GM21737 (cell line): ENCODE measurements around the gene ERC2.

Source experiments
- ATAC-seq: cut with Tn5 transposase; IDR thresholded peaks from one replicate; pipeline ENCODE4 v1.9.1; 2021; ENCODE audit warnings: mild to moderate bottlenecking, moderate library complexity; ENCODE audit not compliant: unreplicated experiment

The ERC2 gene

DNA sequence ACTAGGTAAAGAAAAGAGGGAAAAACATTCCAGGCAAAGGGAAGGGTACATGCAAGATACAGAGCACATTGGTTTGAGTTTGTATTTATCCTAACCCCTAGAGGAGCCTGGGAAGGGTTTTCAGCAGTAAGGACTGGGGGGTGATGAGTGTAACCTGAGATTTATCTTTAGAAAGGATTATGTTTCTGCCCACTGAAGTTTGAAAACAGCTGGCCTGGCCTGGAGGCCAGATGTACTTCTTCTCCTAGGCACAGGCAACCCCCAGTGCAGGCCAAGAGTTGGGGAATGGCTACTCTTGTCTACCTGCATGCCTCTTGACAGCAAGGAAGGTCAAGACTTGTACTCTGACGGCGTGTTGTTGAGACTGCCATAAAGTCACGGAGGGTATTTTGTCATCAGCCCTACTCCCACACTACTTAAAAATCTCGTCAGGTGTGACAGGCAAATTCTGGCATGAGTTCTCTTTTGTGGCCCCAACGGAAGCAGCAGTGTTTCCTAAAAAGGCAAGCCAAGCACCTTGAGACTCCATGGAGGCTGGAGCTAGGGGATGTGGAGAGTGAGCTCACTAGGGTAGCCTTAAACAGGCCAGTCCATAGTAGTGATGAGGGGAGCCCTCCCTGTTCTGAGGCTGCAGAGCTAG, 739.7 kb downstream of the ERC2 start:
- no peak for ATAC-seq

GRCh38 chr3:55726501-55726775, 741.8 kb downstream of the ERC2 start:
- ATAC-seq, result no peak

- ATAC-seq, result no peak
These were observed 742.4 kb downstream of the ERC2 start for GRCh38 chr3:55725681-55726500.

- ATAC-seq, result no peak
These were observed 743.4 kb downstream of the ERC2 start for GRCh38 chr3:55724821-55725220.

DNA sequence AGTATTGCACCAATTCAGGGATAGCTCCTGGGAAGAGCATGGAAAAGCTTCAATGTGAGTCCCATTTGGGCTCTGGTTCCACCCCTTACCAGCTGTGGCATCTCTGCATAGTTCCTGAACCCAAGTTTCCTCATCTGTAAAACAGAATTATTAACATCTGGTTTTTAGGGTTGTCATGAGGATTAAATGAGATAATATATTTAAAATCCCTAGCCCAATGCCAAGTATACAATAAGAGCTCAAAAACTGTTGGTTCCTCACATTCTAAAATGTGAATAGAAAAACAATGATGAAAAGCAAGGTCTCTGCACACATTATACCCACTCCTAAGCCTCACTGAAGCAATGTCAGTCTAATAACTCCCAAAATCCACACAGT, 743.9 kb downstream of the ERC2 start:
- ATAC-seq, result no peak

GRCh38 chr3:55723653-55724406, 744.4 kb downstream of the ERC2 start:
- no peak for ATAC-seq

GRCh38 chr3:55721716-55722484, 746.4 kb downstream of the ERC2 start:
- ATAC-seq, result no peak

DNA sequence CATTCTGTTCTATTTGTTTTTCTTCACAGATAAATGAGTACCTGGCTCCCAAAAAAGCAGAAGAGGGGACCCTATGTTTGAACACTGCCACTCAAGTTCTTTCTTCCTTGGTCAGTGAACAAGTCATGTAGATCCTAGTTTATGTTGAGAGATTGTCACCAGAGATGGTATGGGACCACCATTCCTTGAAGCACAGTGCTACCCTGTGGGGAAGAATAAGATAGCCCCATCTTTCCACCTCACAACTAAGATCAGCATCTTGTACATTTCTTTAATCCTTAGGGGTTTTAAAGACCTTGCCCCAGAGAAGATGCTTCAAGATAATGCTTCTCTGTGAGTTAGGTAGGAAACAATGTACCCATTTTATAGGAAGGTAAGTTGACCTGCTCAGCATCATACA, 747.7 kb downstream of the ERC2 start:
- ATAC-seq, result no peak

- ATAC-seq, result no peak
These were observed 748.8 kb downstream of the ERC2 start for GRCh38 chr3:55719508-55719907.

GRCh38 chr3:55719006-55719405, 749.3 kb downstream of the ERC2 start:
- ATAC-seq, result no peak

- ATAC-seq, result no peak
These were observed 749.7 kb downstream of the ERC2 start for GRCh38 chr3:55718521-55718921.

DNA sequence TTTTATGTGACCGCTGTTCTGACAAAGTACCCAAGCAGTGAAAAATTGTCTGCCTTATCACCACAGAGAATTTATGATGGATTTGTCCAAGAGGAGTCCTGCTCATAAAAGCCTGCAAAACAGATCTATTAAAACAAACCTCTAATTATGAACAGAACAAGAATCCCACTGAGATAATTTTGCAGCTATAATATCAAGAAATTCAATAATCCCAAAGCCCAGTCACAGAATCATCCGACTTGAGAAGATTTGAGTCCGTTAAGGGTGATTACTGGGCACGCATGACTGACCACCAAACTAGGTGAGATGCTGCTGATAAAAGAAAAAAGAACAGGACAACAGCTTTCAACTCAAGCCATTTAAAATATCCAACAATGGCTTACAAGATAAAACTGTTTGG, 750.2 kb downstream of the ERC2 start:
- no peak for ATAC-seq

DNA sequence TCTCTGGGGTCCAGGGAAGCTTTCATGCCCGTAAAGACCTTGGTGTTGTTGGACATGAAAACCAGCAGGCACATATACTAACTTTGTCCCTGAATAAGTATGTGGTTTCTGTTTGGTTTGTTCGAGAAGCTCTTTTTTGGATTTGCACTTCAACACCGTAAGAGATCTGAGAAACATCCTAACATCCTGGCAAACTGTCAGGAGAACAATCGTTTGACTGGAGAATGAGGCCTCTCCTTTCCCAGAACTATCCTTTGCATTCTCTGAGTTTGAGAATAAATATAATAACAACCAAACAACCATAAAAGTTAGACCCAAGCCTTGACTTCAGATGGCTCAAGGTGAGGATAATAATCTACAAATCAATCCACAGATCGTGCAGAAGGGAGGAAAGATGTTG, 750.8 kb downstream of the ERC2 start:
- no peak for ATAC-seq

GRCh38 chr3:55716611-55717225, 751.5 kb downstream of the ERC2 start:
- no peak for ATAC-seq

GRCh38 chr3:55716044-55716443, 752.2 kb downstream of the ERC2 start:
- no peak for ATAC-seq

DNA sequence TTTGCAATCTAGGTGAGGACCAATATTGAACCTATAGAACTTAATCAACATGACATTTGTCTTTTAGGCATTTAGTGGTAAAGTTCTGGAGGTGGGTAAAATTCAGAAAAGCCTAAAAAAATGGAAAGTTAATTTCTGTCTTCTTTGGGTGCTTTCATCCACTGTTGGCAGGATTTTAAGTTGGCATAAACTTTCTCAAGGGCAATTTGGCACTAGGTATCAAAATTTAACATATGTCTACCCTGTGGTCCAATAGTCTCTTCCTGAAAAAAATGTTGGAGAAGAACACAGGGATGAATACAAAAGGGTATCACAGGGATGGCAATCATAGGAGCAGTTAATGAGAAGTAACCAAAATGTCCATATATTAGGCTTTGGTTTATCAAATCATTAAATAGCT, 754.2 kb downstream of the ERC2 start:
- ATAC-seq, result no peak

- ATAC-seq, result no peak
These were observed 756.6 kb downstream of the ERC2 start for GRCh38 chr3:55711646-55712045.

- no peak for ATAC-seq
These were observed 758.8 kb downstream of the ERC2 start for GRCh38 chr3:55709411-55710012.

DNA sequence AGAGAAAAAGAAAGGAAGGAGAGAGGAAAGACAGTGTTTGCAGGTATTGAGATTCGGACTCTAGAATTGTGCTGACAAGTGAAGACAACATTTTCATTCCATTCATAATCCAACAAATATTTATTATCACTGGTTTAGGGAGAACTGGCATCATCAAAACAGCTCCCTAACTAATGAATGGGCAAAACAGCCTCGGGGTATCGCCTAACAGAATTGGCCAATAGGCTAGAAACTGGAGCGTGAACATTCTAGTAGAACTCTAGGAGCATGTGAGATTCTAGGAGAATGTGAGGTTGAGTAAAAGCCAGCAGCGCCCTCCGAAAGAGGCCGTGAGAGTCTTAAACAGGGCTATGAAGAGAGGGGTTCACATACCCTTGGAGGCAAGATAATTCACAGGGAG, 759.3 kb downstream of the ERC2 start:
- ATAC-seq, result no peak

GRCh38 chr3:55708242-55708641, 760.0 kb downstream of the ERC2 start:
- no peak for ATAC-seq

DNA sequence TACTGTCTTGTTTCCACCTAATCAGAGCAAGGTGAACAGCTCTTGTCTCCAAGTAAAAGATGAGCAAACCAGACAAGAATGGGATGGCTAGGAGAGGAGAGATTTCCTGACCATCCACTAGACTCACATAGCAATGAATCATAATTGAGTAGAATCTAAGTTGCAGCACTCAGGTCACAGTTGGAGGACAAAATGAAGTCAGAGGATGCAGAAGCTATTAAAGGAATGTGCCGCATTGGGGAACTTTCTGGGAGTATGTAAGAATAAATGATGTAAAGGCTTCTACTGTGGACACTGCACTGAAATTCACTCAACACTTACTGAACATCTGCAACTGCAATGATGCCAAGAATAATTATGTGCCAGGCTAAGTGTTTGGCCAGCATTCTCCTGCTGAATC, 763.7 kb downstream of the ERC2 start:
- ATAC-seq, result no peak
